HepG2 (cell line): ENCODE results near the gene ITGA6. TPM values are rescaled to one million over a fixed set of nuclear protein-coding genes. Genes with fewer than 3 reads are reported as not detected.

ENCODE experiments used
- AHDC1 ChIP-seq: sonication (generic); formaldehyde crosslinking; IDR thresholded peaks from 2 replicates; pipeline ENCODE4 v1.5.1; 2020; ENCODE audit warnings: mild to moderate bottlenecking, missing genetic modification reagents, borderline replicate concordance
- ARID5B ChIP-seq: IDR thresholded peaks from 2 replicates; pipeline ENCODE4 v1.4.0; 2020; ENCODE audit warnings: mild to moderate bottlenecking, missing genetic modification reagents
- FOXA1 ChIP-seq, 2 experiments: fragments of 450-650 bp in 1 of 2; sonication (generic) in 1 of 2; formaldehyde crosslinking in 1 of 2; IDR thresholded peaks; 2 replicates each; pipeline versions ENCODE4 v1.4.0 to v1.6.1; 2016 to 2020; ENCODE audit warnings: missing genetic modification reagents in 1 of 2
- KLF6 ChIP-seq: IDR thresholded peaks from 2 replicates; pipeline ENCODE4 v1.8.0; 2016; ENCODE audit warnings: missing biosample characterization, missing genetic modification reagents
- PHB2 ChIP-seq: fragments of 450-650 bp; IDR thresholded peaks from 2 replicates; pipeline ENCODE4 v1.6.1; 2018; ENCODE audit not compliant: partially characterized antibody
- SATB2 ChIP-seq: sonication (generic); formaldehyde crosslinking; IDR thresholded peaks from 2 replicates; pipeline ENCODE4 v1.5.0; 2020; ENCODE audit warnings: missing genetic modification reagents
- TFAP4 ChIP-seq: sonication (generic); IDR thresholded peaks from 2 replicates; pipeline ENCODE4 v1.6.1; 2016; ENCODE audit warnings: low read depth, borderline replicate concordance
- ZBED4 ChIP-seq: sonication (generic); formaldehyde crosslinking; IDR thresholded peaks from 2 replicates; pipeline ENCODE4 v1.4.0; 2020; ENCODE audit warnings: missing genetic modification reagents, borderline replicate concordance
- ZEB1 ChIP-seq: IDR thresholded peaks from 2 replicates; pipeline ENCODE4 v1.6.1; 2012; ENCODE audit warnings: mild to moderate bottlenecking, low read depth, inconsistent platforms; ENCODE audit not compliant: insufficient replicate concordance
- ZMYM4 ChIP-seq: sonication (generic); formaldehyde crosslinking; IDR thresholded peaks from 2 replicates; pipeline ENCODE4 v1.8.1; 2023; ENCODE audit warnings: mild to moderate bottlenecking, missing genetic modification reagents
- ZNF296 ChIP-seq: sonication (generic); formaldehyde crosslinking; conservative IDR thresholded peaks from 2 replicates; pipeline ENCODE4 v1.5.0; 2020; ENCODE audit warnings: mild to moderate bottlenecking, missing genetic modification reagents
- ZNF549 ChIP-seq: sonication (generic); formaldehyde crosslinking; IDR thresholded peaks from 2 replicates; pipeline ENCODE4 v1.5.0; 2020; ENCODE audit warnings: missing genetic modification reagents
- ZSCAN21 ChIP-seq: sonication (generic); formaldehyde crosslinking; IDR thresholded peaks from 2 replicates; pipeline ENCODE4 v1.8.0; 2022; ENCODE audit warnings: mild to moderate bottlenecking, missing genetic modification reagents, moderate library complexity, borderline replicate concordance
- polyA plus RNA-seq, 8 experiments: library from polyadenylated mRNA; depleted of rRNA in 3 of 8; stranded (reverse) in 7 of 8; unstranded in 1 of 8; fragments of >200 nt; fragmentation: Illumina TruSeq in 4 of 8; extraction: Trizol in 4 of 8; gene quantifications; 2 replicates each; pipeline versions ENCODE4 v1.2.1 to v1.2.3, GENCODE V29; 2011 to 2016; ENCODE audit warnings: low read depth in 4 of 8, missing spikeins in 1 of 8, mixed read lengths in 1 of 8; ENCODE audit not compliant: insufficient read depth in 1 of 8
- total RNA-seq, 5 experiments: library from RNA; depleted of rRNA; stranded (reverse); fragments of >200 nt; fragmentation: Illumina TruSeq; extraction: Trizol; gene quantifications; 2 replicates each; pipeline ENCODE4 v1.2.3, GENCODE V29; 2016; ENCODE audit warnings: low read depth in 1 of 5

The ITGA6 gene
- total and polyA plus RNA-seq, 2 of the 13 experiments (the other 11 are each of a cell fraction or from before 2014, with no cell fraction given), result 24.0 to 92.5 TPM

DNA sequence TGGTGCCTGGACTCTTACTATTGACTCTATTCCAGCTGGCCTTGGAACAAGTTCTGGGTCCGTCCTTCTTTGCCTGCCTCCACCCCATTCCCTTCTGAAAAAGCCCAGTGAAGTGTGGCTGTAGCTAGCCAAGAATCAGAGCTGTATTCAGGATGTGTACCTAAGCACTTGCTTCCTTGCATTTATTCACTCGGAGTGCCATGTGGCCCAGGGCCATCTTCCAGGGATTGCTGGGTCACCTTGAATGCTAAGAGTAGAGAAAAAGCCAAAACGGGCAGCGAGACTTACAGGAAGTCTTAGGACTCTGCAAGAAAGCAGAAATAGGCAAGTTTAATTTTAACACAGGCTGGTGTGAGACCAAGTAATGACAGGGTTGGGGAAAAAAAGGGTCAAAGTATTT is 4.1 kb downstream of the ITGA6 start (continued):
- TF ChIP-seq ZBED4 (CRISPR knock-in tag), result 0 out of 2 replicates have a peak, but pooled peaks have one; percentile 13
- no peak for TF ChIP-seq FOXA1 (IDR thresholded peaks at IDR 0.05)
- TF ChIP-seq FOXA1 (CRISPR knock-in tag; IDR thresholded peaks at IDR 0.05), result peak; percentile 31; the same call in 1 of the 2 replicates
- TF ChIP-seq ARID5B (CRISPR knock-in tag), result peak; percentile 0; the same call in 1 of the 2 replicates
- TF ChIP-seq ZMYM4, result 0 out of 2 replicates have a peak, but pooled peaks have one; percentile 31
- no peak for TF ChIP-seq SATB2 (CRISPR knock-in tag)
- no peak for TF ChIP-seq KLF6 (CRISPR knock-in tag)
- 0 out of 2 replicates have a peak, but pooled peaks have one; percentile 25 for TF ChIP-seq TFAP4
- TF ChIP-seq ZEB1, result no peak
- no peak for TF ChIP-seq PHB2
- TF ChIP-seq ZNF549 (CRISPR knock-in tag), result no peak
- TF ChIP-seq ZSCAN21 (CRISPR knock-in tag), result no peak
- TF ChIP-seq AHDC1, result peak; percentile 42; the same call in 1 of the 2 replicates
- TF ChIP-seq ZNF296 (CRISPR knock-in tag), result no peak
- TF ChIP-seq, all 625 proteins: peak for 9
